GM18511 (cell line): ENCODE results near the gene MAPK11.
"Not testable (repeated sequence)": the region's sequence is repeated elsewhere in the genome, so short reads cannot be mapped to it uniquely, and the experiment has no call there.

Source experiments
- ATAC-seq: cut with Tn5 transposase; IDR thresholded peaks from one replicate; pipeline ENCODE4 v1.9.1; 2021; ENCODE audit warnings: mild to moderate bottlenecking, moderate library complexity; ENCODE audit not compliant: unreplicated experiment

Gene MAPK11

GRCh38 chr22:50278956-50279619, 8.9 kb upstream of the MAPK11 start:
- ATAC-seq: no peak

GRCh38 chr22:50278461-50278860, 8.3 kb upstream of the MAPK11 start:
- no peak for ATAC-seq

GRCh38 chr22:50277761-50278160, 7.6 kb upstream of the MAPK11 start:
- no peak for ATAC-seq

- peak; percentile 69 for ATAC-seq
These were observed 6.0 kb upstream of the MAPK11 start for GRCh38 chr22:50276143-50276542.

GRCh38 chr22:50275181-50276055, 5.2 kb upstream of the MAPK11 start:
- no peak for ATAC-seq

GRCh38 chr22:50274771-50275170, 4.6 kb upstream of the MAPK11 start:
- no peak for ATAC-seq

GRCh38 chr22:50274311-50274710, 4.1 kb upstream of the MAPK11 start:
- no peak for ATAC-seq

- ATAC-seq: not testable (repeated sequence)
These were observed 3.6 kb upstream of the MAPK11 start for GRCh38 chr22:50273781-50274180.

- not testable (repeated sequence) for ATAC-seq
These were observed 3.2 kb upstream of the MAPK11 start for GRCh38 chr22:50273352-50273751.

- no peak for ATAC-seq
These were observed 2.0 kb upstream of the MAPK11 start for GRCh38 chr22:50272044-50272802.

- no peak for ATAC-seq
These were observed 1.4 kb upstream of the MAPK11 start for GRCh38 chr22:50271519-50271970.

GRCh38 chr22:50270666-50271394, 650 bp upstream of the MAPK11 start:
- ATAC-seq: no peak

GRCh38 chr22:50269573-50269969, 609 bp downstream of the MAPK11 start:
- no peak for ATAC-seq

GRCh38 chr22:50268655-50269113, 1.5 kb downstream of the MAPK11 start:
- no peak for ATAC-seq

GRCh38 chr22:50267591-50268390, 2.4 kb downstream of the MAPK11 start:
- no peak for ATAC-seq

GRCh38 chr22:50266994-50267393, 3.2 kb downstream of the MAPK11 start:
- no peak for ATAC-seq

GRCh38 chr22:50264946-50265669, 5.1 kb downstream of the MAPK11 start:
- ATAC-seq: no peak

- ATAC-seq: no peak
These were observed 6.0 kb downstream of the MAPK11 start for GRCh38 chr22:50264104-50264745.
